ENCODE measurements around the gene PPFIBP1.

Gene PPFIBP1

DNA sequence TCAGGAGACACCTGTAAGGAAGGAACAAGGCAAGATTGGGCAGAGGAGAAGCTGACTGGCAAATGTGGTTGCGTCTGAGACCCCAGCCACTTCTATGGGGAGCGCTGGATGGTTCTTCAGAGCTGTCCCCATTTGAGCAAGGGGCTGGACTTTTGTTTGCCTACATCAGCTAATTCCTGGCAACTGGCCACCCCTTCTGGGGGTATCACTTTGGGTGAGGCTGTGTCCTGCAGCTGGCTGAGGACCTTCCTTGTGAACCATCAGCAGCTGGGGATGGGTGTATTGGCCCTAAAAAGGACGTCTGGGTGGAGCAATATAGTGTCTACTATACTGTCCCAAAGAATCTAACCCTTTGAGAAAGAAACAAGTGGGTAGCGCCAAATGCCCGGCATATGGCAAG is 23.6 kb downstream of the PPFIBP1 start:
- Mint-ChIP-seq H3K4me3 (no peak overlapping the region), H3K27me3 (peaks cover 17% of the 10 kb centered on the region), H3K27ac (no peak overlapping the region), H3K36me3 (no peaks in the 10 kb centered on the region), H3K9me3 (no peaks in the 10 kb centered on the region), H3K4me1 (peaks cover 8% of the 10 kb centered on the region)
- no peak for ATAC-seq

DNA sequence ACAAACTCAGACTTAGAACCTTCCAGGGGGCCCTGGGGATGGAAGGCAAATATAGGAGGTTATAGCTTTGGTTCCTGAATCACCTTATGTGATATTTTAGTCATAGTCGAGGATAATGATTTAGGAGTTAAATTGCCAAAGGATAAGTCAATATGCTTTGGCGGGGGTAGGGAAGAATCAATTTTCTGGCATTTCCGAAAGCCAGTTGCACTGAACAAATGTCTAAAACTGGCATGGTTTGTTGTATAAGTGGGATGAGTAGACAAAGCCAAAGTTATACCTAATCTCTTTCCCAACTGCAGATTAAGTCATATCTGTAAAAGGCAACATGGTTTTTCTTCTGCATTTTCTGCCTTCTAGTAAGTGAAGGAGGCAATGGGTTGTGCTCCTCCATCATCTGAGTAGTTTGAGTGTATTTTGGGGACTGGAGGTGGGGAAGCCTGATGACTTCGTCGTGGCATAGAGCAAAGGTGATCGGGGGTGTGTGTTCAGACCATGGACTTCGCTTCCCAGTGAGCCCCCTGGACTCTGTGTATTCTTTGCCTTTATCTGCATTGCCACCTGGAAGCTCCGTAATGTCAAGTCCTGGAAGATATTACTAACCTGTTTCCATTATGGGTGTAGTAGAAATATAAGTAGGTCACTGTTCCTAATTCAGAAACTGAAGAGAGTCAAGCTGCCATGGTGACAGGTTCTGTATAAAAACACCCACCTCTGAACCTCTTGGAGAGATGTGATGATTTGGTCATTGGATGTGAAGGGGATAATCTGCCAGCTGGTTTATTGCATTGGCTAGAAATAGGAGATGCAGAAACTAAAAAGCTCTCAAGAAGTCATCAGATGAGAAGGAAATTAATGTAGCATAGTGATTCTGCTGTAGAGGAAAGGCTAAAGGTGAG is 24.5 kb downstream of the PPFIBP1 start:
- H3K4me3 Mint-ChIP-seq = no peak overlapping the region
- no peaks in the 10 kb centered on the region for H3K36me3 Mint-ChIP-seq
- peaks cover 17% of the 10 kb centered on the region for H3K27me3 Mint-ChIP-seq
- peaks cover 12% of the 10 kb centered on the region for H3K4me1 Mint-ChIP-seq
- H3K9me3 Mint-ChIP-seq = no peaks in the 10 kb centered on the region
- H3K27ac Mint-ChIP-seq = no peak overlapping the region
- peak; percentile 28 for ATAC-seq

DNA sequence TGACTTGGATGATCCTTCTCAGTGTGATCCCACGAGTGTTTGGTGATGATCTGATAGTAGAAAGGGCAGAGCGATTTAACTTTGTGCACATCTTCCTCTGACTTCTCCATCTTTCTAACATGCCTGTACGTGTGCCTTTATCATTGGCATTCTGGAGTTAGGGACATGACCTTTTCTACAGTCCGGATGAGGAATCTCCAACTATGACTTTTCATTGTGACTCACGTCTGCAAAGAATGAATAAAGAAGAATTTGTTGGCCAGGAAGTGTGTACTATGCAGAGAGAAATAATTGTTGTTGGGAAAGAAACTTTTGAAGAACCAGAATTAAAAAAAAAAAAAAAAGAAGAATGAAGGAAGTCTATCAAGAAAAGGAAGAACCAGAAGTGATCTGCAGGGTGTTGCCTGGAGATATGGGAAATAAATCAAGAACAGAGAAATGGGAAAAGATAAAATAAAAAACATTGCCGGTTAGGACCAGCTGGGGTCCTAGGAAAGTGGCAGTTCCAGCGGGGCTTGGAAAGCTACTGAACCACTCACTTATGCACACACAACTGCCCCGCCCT is 25.3 kb downstream of the PPFIBP1 start:
- Mint-ChIP-seq H3K27ac (no peak overlapping the region), H3K36me3 (no peaks in the 10 kb centered on the region), H3K4me3 (no peak overlapping the region), H3K4me1 (peaks cover 12% of the 10 kb centered on the region), H3K27me3 (peaks cover 17% of the 10 kb centered on the region), H3K9me3 (no peaks in the 10 kb centered on the region)
- no peak for ATAC-seq

DNA sequence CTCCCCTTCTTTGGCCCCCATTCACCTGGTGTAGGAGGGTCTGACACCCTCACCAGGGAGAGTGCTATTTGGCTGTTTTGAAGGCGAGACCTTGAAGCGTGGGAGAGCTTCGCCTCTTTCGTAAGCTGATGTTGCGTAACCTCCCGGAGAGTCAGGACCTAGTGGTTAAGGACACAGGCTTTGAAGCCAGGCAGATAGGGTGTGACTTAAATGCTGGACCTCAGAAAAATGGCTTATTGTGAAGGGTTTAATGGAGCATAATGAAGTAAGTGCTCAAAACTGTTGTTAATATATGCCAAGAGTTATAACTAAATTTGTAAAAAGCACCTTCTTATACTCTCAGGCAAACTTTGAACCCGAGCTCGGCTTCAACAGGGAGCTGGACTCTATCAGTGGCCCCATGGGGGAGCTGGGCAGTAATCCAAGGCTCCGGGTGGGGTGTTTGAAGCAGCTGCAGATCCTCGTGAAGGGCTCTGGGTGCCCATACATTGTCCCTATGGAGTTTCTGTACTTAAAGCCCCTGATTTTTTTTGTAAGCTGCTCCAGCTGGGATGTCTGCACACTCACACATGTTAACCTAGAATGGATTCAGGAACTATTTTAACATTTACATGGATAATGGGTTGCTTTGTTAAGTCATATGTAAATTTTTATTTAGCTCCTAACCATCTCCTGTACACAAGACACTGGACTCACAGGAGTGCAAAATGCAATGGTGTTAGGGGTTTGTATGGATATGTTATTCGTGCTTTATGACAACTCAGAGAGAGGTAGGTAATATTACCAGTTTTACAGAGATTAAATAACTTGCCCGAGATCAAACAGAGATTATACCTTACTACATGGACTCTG is 26.0 kb downstream of the PPFIBP1 start:
- Mint-ChIP-seq H3K4me3 (no peak overlapping the region), H3K27me3 (peaks cover 17% of the 10 kb centered on the region), H3K4me1 (peaks cover 12% of the 10 kb centered on the region), H3K36me3 (no peaks in the 10 kb centered on the region), H3K27ac (no peak overlapping the region), H3K9me3 (no peaks in the 10 kb centered on the region)
- no peak for ATAC-seq

DNA sequence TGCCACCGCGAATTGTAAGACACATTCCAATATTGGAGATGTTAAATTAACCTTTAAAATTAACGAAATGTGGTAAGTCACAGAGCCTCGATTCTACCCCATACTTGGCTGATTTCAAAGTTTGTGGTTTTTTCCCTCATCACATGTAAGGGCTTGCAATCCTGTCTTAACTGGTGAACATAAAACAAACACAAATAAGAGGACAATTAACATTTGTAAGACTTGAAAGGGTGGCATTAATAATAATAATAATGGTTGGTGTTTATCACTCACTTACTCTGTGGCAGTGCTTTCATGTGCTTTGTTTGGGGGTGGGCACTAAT is 26.6 kb downstream of the PPFIBP1 start:
- peaks cover 12% of the 10 kb centered on the region for H3K4me1 Mint-ChIP-seq
- no peak overlapping the region for H3K4me3 Mint-ChIP-seq
- no peaks in the 10 kb centered on the region for H3K9me3 Mint-ChIP-seq
- H3K27me3 Mint-ChIP-seq = peaks cover 17% of the 10 kb centered on the region
- no peaks in the 10 kb centered on the region for H3K36me3 Mint-ChIP-seq
- no peak for ATAC-seq
- H3K27ac Mint-ChIP-seq = no peak overlapping the region

DNA sequence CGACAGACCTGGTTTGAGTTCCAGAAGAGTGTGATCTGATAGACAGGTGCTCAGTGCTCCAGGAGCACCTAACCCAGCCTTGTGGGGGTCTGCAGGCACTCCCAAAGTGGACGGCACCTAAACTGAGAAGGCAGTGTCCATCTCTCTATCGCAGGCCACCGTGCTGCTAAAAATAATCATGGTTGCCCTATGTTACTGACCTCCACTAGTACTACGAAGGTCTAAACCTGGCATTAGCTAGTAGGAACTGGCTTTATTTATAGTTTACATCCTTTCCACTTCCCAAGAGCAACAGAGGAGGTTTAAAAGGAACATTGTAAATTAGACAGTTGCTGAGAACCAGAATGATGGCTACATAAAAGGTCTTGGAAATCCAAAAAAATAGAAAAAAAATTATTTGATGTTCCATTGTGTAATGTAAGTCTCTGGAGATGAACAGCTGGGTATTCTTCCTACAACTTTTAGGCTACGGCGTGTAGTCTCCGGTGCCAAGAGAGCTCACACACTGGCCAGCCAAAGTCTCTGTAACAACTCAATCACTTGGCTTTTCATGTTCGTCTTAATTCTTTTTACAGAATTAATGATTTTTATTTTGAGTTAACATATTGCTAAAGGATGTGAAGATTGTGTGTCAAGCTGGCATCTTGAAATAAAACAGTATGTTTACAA is 27.3 kb downstream of the PPFIBP1 start:
- Mint-ChIP-seq H3K4me1 (peaks cover 12% of the 10 kb centered on the region), H3K27me3 (peaks cover 17% of the 10 kb centered on the region), H3K36me3 (no peaks in the 10 kb centered on the region), H3K4me3 (no peak overlapping the region), H3K27ac (no peak overlapping the region), H3K9me3 (no peaks in the 10 kb centered on the region)
- no peak for ATAC-seq

DNA sequence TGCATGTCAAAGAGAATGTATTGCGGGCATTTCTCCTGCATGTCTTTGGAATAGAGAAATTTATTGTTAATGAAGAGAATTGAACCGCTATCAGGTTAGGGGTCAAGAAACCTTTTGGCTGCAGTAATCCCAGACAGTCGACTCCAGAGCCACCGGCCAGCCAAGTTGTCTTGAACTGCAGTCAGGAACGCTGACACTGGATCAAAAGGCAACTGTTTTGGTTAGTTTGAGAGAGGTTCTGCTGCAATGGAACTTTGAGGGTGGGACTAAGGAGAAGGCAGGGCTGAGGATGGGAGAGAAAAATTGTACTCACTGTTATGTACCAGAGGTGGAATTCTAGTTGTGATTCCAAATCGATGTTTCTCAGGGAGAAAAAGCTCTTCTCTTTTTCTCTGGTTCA is 28.2 kb downstream of the PPFIBP1 start:
- H3K36me3 Mint-ChIP-seq = no peaks in the 10 kb centered on the region
- peaks cover 12% of the 10 kb centered on the region for H3K4me1 Mint-ChIP-seq
- no peak overlapping the region for H3K27ac Mint-ChIP-seq
- H3K27me3 Mint-ChIP-seq = peaks cover 17% of the 10 kb centered on the region
- no peak overlapping the region for H3K4me3 Mint-ChIP-seq
- H3K9me3 Mint-ChIP-seq = no peaks in the 10 kb centered on the region
- no peak for ATAC-seq

DNA sequence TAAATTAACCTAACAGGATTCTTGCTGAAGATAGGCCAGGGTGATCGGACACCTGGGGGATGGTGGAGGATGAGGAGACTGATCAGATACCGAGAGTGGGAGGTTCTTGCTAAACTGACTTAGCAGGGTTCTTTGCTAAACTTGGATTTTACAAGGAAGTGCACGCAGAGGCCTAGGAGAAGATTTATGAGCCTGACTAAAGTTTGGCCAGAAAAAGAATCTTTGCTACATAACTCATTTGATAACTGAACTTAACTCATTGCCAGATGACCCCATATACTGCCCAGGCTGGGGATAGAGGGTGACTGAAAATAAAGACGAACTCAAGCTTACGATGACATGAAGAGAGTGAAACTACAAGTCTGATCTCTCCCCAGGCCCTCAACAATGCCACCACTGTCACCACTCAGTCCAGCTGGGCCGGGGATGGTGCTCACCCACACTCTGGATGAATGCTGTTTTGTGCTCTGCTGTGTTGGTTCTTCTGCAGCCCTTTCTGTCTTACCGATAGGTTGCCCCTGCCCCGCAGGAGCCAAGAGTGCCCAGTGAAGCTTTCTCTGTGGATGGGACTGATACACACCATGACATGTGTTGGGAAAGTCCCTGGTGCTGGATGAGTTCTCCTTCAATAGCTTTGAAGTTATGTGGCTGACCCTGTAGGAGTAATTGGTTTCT is 29.0 kb downstream of the PPFIBP1 start:
- no peaks in the 10 kb centered on the region for H3K36me3 Mint-ChIP-seq
- H3K9me3 Mint-ChIP-seq = no peaks in the 10 kb centered on the region
- peaks cover 12% of the 10 kb centered on the region for H3K4me1 Mint-ChIP-seq
- no peak overlapping the region for H3K4me3 Mint-ChIP-seq
- peaks cover 17% of the 10 kb centered on the region for H3K27me3 Mint-ChIP-seq
- ATAC-seq = peak; percentile 57
- H3K27ac Mint-ChIP-seq = no peak overlapping the region

DNA sequence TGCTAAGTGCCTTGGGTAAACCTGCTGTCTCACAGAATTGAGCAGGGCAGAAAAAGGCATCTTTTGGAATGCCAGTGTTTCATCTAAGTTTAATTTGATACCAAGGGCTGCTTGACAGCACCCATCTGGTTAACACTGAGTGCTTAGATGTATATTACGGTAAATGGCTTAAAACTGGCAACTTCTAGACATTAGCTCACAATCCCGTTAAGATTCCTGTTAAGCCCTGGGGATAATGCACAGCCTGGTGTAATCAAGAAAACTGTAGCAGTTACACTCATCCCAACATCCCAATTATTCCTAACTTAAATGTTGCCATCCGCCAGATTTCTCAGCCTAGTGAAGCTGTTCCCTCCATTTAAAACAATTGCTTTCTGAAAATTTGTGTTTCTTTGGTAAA is 29.9 kb downstream of the PPFIBP1 start:
- Mint-ChIP-seq H3K27me3 (peaks cover 13% of the 10 kb centered on the region), H3K4me3 (no peak overlapping the region), H3K36me3 (no peaks in the 10 kb centered on the region), H3K27ac (no peak overlapping the region), H3K9me3 (no peaks in the 10 kb centered on the region), H3K4me1 (peaks cover 12% of the 10 kb centered on the region)
- ATAC-seq = no peak

DNA sequence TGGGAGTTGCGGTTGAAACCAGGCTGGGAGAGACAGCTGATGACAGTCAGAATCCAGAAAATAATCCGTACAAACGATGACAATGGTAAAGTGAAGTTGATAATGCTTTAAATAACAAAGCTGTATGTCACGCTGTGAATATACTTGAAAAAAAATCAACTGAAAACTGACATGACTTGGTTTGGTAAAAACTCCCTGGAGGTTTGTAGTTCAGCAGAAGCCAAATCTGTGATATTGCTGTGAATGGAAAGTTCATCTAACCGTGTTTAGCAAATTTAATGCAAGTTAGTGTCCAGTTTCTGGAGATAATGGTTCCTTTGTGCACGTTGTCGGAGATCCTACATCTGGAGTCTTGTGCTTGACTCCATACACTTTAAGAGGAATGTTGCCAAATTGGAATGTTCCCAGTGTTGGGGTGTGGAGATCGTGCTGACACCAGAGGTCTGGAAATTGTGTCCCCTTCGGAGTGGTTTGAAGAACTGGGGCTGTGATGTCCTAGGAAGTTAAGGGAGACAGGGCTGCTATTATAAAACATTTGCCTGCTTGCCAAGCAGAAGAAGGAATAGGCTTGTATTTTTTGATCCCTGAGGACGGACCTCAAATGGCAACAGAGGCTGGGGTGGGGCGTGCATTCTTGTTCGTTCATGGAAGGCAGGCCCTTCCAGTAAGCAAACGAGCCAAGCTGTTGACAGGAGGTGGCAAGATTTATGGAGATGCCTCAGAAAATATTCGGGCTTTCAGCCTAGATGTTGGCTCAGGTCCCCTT is 30.6 kb downstream of the PPFIBP1 start:
- no peak for ATAC-seq
- Mint-ChIP-seq H3K27me3 (peaks cover 12% of the 10 kb centered on the region), H3K36me3 (no peaks in the 10 kb centered on the region), H3K4me3 (no peak overlapping the region), H3K27ac (no peak overlapping the region), H3K9me3 (no peaks in the 10 kb centered on the region), H3K4me1 (peaks cover 6% of the 10 kb centered on the region)

DNA sequence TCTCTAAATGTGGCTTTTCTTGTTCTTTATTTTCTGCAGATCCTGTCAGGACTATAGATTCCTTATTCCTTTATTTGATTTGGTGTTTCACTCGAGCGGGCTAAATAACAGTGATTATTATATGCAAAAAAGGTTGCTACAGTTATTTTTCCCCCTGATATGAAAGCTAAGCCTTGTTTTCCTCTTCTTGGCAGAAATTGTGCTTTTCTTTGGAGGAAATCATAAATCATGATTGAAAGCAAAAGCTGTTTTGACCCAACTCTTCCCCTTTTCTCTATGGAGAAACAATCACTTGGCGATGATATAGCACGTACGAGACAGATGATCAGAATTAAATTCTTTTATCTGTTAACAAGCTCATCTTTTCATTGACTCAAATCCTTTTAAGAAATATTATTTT is 31.4 kb downstream of the PPFIBP1 start:
- Mint-ChIP-seq H3K4me1 (peaks cover 4% of the 10 kb centered on the region), H3K9me3 (no peaks in the 10 kb centered on the region)
- no peak for ATAC-seq

DNA sequence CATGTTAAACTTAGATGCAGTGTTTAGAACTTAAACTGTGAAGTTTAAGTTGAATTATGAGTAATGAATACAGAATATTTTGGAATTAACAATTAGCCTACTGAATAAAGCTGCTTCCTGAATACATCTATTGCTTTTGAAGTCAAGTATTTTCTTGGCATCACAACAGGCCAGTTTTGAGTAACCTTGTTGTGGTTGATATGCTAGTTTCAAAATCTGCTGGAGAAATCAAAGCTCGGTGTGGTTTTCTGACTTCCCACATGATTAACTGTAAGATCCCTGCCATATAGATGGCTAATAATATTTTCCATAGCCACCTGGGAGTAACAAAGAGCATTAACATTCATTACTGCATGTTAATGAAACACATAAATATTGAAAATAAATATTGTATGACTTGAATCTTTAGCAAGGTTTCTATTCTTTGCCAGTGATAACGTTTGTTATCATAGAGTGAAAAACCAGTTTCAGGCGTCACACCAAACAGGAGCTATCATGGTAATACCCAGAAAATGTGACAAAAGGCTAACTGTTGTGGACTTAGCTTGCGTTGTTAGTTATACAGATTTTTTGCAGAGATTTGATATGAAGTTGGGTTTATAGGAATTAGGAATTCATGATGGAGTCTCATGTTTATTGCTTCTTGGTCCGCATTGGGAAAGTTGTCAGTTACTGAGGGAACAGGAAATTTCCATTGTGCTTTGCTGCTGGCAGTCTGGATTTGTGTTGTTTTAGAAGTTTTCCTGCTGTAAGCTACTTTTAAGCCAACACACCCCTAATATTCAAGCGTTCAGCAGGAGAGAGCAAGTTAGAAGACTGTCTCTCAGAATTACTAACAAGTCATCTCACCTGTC is 32.1 kb downstream of the PPFIBP1 start:
- peaks cover 4% of the 10 kb centered on the region for H3K4me1 Mint-ChIP-seq
- no peak overlapping the region for H3K4me3 Mint-ChIP-seq
- H3K27me3 Mint-ChIP-seq = peaks cover 8% of the 10 kb centered on the region
- no peak for ATAC-seq
- H3K36me3 Mint-ChIP-seq = no peaks in the 10 kb centered on the region
- no peak overlapping the region for H3K27ac Mint-ChIP-seq
- H3K9me3 Mint-ChIP-seq = no peaks in the 10 kb centered on the region

More for the DNA sequence above, 31.4 kb downstream of the PPFIBP1 start:
- Mint-ChIP-seq H3K27me3 (peaks cover 8% of the 10 kb centered on the region), H3K27ac (no peak overlapping the region), H3K4me3 (no peak overlapping the region), H3K36me3 (no peaks in the 10 kb centered on the region)

DNA sequence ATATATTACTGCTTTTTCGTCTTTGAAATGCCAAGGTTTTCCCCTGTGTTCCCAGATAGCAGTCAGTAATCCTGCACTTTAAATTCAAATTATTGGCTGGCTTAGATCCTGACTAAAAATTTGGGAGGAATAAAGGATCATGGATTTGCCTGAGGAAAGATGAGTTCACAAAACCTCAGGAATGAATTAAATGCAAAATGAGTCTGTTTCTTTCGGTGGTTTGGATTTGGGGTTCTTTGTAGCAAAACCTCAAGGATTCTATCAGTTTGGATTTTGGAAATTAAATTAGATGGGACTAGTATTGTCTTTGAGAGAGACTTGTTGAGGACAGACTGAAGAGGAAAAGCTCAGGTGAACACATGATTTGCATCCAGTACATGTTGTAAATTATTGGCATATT is 36.1 kb downstream of the PPFIBP1 start:
- ATAC-seq = no peak
- H3K4me3 Mint-ChIP-seq = no peak overlapping the region
- H3K36me3 Mint-ChIP-seq = no peaks in the 10 kb centered on the region
- no peak overlapping the region for H3K27ac Mint-ChIP-seq
- H3K4me1 Mint-ChIP-seq = peaks cover 6% of the 10 kb centered on the region
- H3K27me3 Mint-ChIP-seq = peaks cover 17% of the 10 kb centered on the region
- H3K9me3 Mint-ChIP-seq = no peaks in the 10 kb centered on the region
